COR-L47 (cell line): ENCODE results near the gene XIRP1.
"Not testable (repeated sequence)": the region's sequence is repeated elsewhere in the genome, so short reads cannot be mapped to it uniquely, and the experiment has no call there.

Experiments used
- DNase-seq: peaks from one replicate; lab custom pipeline; 2025; lab: John Stamatoyannopoulos, UW

The XIRP1 gene

GRCh38 chr3:39185326-39185958 is 7.0 kb downstream of the XIRP1 start:
- DNase-seq, result no peak

GRCh38 chr3:39184968-39185285 is 7.5 kb downstream of the XIRP1 start:
- no peak for DNase-seq

DNA sequence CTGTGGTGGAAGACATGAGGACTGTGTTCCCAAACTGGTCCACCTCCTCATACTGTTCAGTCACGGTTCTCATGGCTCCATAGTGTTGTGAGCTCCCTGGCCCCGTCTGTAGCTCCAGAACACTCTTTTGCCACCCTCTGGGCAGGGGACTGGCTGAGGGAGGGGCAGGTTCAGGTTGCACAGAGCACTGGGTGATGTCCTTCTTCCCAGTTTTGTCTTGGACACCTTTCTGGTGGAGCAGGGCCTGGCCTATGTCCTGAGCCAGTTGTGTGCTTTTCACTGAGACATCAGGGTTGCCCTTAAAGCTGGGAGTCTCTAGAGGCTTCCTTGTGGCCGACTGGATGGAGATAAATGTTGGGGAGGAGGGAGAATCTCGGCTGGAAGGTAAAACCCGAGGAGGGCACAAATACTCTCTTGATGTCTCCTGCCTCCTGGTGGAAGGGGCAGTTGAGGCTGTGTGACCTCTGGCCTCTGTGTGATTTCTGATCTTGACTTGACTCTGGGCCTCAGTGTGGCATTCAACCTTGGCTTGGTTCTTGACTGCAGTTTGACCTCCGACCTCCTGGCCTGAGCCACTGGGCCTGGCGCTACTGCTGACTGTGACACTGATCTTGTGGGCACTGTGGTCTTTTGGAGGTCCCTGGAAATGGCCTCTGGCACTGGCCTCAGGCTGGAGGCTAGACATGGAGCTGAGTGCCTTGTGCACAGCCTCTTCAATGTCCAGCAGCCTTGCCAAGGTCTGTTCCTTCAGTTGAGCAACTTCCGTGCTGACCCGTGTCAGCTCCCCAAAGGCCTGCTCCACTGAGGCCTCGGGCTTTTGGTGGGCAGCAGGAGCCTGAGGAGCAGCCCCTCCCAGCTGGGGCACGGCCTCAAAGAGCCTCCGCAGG is 8.1 kb downstream of the XIRP1 start:
- DNase-seq, result no peak

GRCh38 chr3:39183211-39184080 is 8.9 kb downstream of the XIRP1 start:
- no peak for DNase-seq

GRCh38 chr3:39181408-39182335 is 10.7 kb downstream of the XIRP1 start:
- DNase-seq, result no peak

DNA sequence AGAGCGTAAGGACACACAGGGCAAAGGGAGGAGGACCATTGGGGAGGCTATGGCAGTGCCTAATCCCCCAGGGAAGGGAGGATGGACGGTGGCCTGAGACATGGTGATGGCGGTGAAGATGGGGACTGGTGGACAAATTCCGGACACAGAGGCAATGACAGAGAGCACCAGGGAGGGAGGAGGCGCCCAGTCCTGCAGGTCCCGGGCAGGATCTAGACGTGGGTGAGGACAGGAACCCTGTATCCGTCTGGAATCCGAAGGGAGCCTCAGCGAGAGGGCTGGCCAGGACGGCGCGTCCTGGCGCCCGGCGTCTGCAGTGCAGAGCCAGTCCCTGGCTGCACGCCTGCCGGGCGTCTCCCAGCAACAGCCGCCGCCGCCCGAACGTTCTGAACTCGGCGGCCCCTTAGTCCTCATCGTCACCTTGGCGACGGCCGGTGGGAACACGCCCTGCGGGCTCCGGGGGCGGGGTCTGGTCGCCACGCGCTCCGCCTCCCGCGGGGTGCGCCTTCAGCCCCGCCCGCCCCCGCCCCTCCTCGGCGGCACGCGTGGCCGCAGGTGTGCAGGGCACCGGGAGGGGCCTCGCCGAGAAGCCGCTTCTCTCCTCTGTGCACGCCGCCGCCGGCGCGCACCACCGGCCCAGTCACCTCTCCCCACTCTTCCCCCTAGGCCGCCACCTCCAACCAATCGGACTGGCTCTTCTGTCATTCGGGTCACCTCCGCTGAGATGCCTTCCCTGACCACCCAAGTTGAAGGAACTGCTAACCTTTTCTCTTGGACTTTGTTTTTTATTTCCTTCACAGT is 11.6 kb downstream of the XIRP1 start:
- DNase-seq, result peak; percentile 82

GRCh38 chr3:39180183-39180545 is 12.2 kb downstream of the XIRP1 start:
- no peak for DNase-seq

DNA sequence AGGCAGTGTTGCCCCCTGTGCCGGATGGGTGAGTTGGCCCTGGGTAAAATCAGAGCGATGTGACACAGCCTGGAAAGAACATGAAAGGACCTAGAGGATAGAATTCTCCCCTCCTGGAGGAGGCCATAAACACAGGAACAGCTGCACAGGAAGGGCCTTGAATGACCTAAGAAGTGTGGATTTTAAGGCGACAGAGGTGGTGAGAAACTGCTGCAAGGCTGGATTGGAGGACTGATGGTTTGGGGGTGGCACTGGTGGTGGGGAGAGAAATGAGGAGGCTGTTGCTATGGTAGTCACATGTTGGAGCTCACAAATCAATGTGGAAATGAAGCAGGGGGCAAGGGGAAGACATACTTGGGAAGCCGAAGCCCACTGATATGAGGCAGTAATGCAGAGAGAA is 13.8 kb downstream of the XIRP1 start:
- no peak for DNase-seq

DNA sequence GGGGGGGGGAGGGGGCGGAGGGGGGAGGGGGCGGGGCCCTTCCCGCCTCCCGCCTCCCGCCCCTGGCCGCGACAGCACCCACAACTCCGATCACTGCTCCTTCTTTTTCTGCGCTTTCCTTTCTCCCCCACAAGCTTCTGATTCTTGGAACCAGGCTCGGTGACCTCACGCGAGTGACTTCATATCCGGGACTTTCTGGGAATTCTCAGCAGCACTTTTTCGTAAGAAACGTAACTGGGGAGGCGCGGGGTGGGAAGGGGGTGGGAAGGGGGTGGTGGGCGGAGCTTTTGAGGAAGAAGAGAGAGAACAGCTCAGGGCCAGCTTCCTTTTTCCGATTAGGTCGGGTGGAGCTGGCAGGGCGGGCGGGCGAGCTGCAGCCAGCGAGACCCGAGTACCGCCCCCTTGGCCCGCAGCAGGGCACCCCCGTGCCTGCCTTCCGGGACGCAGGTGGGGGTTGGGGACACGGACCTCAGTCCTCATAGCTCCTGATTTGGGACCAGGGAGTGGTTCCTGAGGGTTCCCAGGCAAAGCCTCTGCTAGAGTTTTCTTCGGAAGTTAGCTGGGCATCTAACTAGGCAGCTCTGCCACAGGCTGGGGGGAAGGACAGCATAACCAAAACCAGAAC is 14.6 kb downstream of the XIRP1 start:
- peak; percentile 29 for DNase-seq

GRCh38 chr3:39176025-39176714 is 16.2 kb downstream of the XIRP1 start:
- no peak for DNase-seq

DNA sequence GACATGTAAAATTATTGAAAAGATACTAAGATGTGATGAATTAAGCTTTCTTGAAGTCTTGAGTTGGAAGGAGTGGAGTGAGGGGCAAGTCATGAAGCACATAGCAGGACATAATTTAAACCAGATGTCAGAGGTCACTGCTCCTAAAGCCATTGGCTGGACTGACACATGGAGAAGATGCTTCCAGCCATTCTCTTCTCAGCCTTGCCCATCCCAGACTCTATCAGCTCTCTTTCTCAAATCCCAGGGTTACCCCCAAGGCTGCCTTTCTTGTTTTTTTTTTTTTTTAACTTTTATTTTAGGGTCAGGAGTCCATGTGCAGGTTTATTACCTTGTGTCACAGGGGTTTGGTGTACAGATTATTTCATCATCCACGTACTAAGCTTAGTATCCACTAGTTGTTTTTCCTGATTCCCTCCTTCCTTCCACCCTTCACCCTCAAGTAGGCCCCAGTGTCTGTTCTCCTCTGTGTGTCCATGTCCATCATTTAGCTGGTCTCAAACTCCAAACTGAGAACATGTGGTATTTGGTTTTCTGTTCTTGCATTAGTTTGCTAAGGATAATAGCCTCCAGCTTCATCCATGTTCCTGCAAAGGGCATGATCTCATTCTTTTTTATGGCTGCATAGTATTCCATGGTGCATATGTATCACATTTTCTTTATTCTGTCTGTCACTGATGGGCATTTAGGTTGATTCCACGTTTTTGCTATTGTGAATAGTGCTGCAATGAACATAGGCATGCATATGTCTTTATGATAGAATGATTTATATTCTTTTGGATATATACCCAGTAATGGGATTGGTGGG is 18.9 kb downstream of the XIRP1 start:
- no peak for DNase-seq

DNA sequence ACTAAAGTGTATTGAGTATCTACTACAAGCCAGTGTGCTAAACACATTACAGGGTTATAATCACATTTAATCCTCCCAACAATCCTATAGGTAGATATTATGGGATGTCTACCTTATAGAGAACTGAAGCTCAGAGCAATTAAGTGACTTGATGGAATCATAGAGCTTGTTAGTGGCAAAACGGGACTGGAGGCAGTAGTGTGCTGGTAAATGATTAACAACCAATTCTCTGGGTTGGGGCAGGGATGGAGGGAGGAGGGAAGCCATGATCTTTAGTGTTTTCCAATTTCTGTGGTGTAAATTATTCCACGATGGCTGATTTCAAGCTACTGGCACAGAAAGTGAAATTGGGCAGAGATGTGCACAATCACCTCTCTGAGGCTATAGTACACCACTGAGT is 20.5 kb downstream of the XIRP1 start:
- no peak for DNase-seq

DNA sequence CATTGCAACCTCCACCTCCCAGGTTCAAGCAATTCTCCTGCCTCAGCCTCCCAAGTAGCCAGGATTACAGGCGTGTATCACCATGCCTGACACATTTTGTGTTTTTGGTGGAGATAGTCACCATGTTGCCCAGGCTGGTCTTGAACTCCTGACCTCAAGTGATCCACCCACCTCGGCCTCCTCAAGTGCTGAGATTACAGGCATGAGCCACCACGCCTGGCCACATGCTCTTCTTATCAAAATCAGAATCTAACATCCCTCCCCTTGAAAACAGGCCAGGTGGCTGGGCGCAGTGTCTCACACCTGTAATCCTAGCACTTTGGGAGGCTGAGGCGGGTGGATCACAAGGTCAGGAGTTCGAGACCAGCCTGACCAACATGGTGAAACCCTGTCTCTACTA is 21.5 kb downstream of the XIRP1 start:
- not testable (repeated sequence) for DNase-seq

GRCh38 chr3:39170461-39170860 is 21.9 kb downstream of the XIRP1 start:
- DNase-seq, result no peak

GRCh38 chr3:39169712-39170111 is 22.7 kb downstream of the XIRP1 start:
- DNase-seq, result no peak

DNA sequence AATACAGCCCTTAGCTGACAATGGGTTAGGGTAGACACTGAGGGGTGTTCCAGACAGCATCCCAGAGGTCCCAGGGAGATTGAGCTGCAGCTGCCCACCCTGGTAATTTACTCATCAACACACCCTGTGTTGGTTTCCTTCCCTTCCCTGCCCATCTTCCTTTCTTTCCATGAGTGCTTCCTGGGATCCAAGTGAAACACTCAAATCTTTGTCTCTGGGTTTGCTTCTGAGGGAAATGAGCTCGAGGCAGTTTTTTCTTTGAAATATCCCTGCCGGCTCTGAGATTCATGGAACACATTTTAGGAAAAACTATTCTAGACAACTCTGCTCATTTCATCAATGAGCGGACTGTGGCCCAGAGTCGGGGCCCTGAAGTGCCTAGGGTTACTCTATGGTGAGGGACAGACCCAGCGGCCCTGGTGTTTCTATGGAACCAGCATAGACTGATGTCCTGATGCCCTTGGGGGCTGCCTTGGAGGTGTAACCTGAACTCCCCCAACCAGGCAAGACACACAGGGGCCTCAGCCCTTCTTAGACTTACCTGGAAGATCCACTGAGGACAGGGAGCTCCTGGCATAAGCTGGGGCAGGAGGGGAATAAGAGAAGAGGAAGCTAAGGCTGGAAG is 24.1 kb downstream of the XIRP1 start:
- no peak for DNase-seq

DNA sequence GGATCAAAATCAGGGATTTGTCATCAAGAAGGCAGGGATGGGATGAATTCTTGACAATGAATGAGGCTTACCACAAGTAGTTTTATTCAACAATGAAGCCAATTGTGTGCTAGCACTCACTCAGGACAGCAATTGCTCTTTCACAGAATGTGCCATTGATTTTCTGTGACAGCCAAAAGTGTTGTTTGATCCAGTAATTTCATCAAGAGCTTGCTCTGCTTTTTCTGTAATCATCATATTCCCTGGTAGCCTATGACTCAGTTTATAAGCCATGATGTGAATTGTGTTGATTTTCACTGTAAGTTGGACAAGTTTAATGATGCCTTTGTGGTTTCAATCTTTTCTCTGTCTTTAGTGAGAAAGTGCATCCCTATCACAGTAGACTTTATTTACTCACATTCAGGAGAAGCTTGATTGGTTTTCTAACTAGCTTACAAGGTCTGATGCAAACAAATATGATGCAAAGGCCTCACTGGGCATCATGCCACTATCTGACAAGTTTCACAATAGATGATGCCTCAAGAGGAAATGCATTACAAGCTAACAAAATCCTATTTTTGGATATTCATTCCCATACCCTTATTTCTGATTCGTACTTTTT is 25.4 kb downstream of the XIRP1 start:
- DNase-seq, result no peak

GRCh38 chr3:39166134-39166710 is 26.2 kb downstream of the XIRP1 start:
- DNase-seq, result no peak
